ENCODE results near the gene NFIL3. TPM values are rescaled to one million over a fixed set of nuclear protein-coding genes. Genes with fewer than 3 reads are reported as not detected.

NFIL3 gene
- polyA plus RNA-seq, 5 donors, result 39.4 to 48.8 (median 45.2) TPM

DNA sequence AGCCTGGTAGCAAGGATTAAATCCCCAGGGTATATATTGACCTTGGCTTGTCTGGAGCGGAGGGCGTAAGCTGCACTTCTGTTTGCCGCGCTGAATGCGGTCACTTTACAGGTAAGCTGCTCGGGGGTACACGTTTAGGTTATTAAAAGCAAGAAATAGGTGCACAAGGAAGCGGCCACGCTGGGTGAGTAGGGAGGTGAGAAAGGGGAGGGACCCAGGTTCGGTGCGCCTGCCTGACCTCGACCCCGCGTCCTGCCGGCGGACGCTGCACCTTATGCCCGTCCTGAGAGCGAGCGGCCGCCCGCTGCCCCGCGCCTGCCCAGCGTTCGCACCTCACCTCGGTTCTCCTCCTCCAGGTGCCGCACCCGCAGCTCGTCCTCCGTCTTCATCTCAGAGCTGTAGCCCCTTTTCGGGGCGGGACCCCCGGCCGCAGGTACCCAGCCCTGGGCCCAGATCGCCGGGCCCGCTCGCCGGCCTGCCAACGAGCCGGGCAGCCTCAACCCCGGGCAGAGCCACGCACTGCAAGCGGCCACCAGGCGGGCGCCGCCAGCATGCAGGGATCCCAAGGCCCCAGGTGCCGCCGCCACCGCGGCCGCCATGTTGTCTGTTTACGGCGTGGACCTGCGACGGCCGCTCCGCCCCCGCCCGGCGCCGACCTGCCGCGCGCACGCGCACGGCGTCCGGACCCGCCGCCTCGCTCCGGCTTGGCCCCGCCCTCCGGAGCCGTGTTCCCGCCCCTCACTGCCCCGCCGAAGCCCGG is 62.2 kb downstream of the NFIL3 start, which contains the start of gene AUH:
AUH (minus strand) TSS at position 628 of the 760 bp plus-strand sequence; CDS start at position 599, 29 bp downstream.
- peak; percentile 82 to 85 for DNase-seq

DNA sequence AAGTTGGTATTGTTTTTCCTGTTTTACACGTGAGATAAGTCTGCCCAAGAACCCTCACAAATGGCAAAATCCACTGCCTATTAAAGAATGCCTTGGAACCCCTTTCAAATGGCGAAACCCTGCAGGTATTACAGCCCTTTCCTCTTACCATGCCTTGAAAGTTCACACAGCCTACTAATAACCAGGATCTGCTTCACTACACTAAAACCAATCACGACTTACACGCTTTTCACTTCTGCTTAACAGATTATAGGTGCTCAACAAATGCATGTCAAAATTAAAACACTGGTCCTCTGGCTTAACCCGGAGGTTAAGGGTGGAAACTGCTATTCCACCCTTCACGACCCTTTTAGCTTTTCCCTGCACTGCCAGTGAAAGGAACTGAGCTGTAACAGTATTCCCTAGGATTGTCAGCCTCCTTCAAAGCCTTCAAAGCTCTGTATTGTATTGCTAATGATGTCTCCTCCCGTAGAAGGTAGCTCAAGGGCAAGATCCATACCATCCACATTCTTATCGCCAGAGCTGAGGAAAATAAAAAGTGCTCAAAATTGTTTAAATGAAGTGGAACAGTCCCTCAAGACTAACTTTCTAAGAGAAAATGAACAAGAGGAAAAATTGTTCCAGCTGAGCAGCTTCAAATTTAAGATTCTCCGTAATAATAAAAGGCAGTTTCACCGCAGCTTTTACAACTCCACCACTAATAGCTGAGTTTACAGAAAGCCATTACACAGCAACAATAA is 62.9 kb downstream of the NFIL3 start:
- no peak for DNase-seq

DNA sequence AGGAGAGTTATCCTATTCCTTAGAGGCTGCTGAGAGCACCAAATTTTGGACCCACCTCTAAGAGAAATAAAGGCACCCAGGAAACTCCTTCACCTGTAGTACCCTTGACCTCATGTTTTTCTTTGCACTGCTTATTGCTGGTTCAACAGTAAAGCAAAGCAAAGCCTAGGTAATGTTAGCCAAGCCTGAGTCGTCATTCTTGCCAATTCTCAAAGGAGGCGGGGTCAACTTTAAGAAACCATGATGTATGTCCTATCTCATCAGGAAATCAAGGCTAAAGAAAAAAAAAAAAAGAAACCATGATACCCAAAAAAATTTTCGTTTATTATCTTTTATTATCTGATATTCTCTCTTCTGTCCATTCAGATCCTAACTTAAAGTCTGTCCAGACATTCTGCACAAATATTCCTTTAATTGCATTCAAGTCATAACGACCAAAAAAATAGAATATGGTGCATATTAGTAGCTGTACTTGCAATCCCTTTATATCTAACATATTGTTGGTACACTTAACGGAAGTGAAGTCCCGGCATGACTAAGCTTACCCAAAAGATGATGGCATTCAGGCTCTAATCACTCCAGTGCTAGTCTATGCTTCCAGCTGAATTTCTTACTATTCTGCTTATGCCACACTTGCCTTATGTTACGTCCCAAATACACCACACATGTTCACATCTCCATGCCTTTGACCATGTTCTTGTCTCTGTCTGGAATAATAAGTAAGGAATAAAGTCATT is 63.7 kb downstream of the NFIL3 start:
- DNase-seq, result no peak

DNA sequence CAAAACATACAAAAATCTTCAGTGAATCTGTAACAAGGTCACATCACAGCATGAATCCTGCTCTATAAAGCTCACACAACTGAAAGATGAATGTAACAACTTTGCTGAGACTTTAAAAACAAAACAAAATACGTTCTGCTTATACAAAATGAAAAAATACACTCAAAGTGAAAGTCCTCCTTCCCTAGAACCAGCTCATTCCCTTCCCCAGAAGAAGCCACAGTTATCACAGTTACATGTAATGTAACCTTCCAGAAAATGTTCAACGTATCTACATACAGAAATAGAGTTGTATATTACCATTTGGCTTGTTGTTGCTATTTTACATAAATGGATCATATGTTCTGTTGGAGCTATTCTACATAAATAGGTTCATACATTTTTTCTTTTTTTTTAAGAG is 64.5 kb downstream of the NFIL3 start:
- DNase-seq, result no peak

Other genes starting within 250 kb of the NFIL3 start
- gene AUH, start 61.9 kb downstream of the NFIL3 start, polyA plus RNA-seq (ENCODE audit: insufficient read depth in 1 of 5, insufficient read length in 5 of 5, low replicate concordance in 1 of 5), result 10 to 100 TPM; 16.0 to 34.2 (median 27.4) TPM

Measured in right lung (tissue), 5 donors.